GM12865 (cell line): Measurements from ENCODE around the gene DPH3.

Experiments used
- DNase-seq: peaks from one replicate; pipeline ENCODE4 v3.0.0; 2010; ENCODE audit warnings: low read depth
- H3K4me3 ChIP-seq: 2 replicates; pipeline ENCODE4 v1.5.1; 2011; ENCODE audit warnings: mild to moderate bottlenecking, low read depth, low read length, control low read depth
- TF ChIP-seq, protein P1 (sequence below): IDR thresholded peaks from 2 replicates; pipeline ENCODE4 v1.5.1; 2011; ENCODE audit warnings: low read length, control low read depth, low read depth, inconsistent platforms; ENCODE audit not compliant: insufficient read depth; ENCODE audit errors: missing control alignments

The DPH3 gene

DNA sequence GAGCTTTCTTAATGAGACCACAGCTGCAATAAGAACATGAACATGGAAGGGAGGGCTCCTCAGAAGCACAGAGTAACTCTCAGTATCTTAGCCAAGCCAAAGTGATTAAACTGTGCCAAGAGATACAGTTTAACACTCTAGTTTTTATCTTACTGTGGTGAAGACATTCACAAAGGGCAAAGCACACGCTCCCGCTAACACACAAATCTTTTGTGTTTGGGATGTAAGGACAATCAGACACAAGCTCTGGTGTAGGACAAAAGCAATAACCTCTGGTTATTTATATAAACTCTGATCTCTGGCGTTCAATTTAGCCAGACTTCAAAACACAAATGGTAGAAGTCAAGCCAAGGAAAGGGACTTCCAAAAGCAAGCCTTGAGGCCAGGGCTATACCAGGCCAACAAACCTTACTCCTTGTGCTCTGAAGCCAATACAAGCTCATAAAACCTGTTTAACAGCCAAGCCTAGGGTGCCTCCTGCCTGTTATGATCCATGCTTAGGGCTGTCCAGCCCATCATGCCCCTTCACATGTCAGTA is 27.8 kb downstream of the DPH3 start:
- no peak for DNase-seq
- TF ChIP-seq, protein P1, sequence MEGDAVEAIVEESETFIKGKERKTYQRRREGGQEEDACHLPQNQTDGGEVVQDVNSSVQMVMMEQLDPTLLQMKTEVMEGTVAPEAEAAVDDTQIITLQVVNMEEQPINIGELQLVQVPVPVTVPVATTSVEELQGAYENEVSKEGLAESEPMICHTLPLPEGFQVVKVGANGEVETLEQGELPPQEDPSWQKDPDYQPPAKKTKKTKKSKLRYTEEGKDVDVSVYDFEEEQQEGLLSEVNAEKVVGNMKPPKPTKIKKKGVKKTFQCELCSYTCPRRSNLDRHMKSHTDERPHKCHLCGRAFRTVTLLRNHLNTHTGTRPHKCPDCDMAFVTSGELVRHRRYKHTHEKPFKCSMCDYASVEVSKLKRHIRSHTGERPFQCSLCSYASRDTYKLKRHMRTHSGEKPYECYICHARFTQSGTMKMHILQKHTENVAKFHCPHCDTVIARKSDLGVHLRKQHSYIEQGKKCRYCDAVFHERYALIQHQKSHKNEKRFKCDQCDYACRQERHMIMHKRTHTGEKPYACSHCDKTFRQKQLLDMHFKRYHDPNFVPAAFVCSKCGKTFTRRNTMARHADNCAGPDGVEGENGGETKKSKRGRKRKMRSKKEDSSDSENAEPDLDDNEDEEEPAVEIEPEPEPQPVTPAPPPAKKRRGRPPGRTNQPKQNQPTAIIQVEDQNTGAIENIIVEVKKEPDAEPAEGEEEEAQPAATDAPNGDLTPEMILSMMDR = no peak
- H3K4me3 ChIP-seq = no peak overlapping the region

DNA sequence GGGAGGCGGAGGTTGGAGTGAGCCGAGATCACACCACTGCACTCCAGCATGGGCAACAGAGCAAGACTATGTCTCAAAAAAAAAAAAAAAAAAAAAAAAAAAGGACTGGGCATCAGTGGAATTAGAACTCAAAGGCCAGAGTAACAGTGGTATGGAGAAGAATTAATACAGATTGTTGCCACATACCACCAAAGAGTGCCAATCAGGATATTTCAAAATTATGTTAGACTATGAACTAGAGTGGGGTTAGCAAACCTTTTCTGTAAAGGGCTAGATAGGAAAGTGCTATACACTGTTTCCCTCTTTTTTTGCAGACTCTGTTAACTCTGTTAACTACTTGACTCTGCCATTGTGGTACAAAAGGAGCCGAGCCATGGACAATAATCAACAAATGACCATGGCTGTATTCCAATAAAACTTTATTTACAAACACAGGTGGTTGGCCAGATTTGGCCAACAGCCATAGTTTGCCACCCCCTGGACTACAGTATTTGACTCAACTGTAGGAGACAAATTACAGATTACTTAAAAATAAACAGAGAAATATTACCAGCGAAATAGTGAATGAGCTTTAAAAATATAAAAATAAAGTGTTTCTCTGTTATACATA is 28.6 kb downstream of the DPH3 start:
- TF ChIP-seq, protein P1 = no peak
- no peak overlapping the region for H3K4me3 ChIP-seq
- no peak for DNase-seq

DNA sequence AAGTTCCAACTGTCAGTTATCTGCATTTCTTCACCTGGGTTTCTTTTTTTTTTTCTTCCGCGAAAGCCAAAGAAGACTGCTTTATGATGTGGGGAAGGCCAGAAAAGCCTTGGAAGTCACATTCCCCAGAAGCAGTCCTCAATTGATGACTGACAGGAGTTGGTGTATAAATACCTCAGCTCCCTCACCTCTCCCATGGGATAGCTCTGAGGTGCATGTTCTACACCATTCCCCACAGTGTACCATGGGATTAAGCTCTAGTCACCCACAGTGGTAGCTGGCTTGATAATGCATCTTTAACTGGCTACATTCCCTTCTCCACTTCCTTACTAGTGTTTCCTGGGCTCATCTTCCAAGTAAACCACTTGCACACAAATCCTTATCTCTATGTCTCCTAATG is 30.5 kb downstream of the DPH3 start:
- no peak for DNase-seq

DNA sequence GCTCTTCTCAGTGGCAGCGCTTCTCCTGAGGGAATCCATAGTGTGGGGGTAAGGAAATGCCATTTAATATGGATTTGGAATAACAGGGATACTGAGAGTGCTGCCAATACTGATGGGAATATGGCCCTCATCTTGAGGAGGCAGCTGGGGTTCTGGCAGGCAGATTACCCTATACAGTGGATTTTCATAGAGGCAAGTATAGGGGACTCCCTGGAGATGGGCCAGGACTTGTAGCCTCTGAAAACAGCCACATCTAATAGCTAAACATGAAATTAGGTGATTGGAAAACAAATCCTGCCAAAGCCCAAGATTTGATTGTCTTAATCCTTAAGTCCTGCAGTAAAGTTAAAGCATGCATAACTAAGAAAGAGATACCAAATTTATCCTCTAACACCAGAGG is 30.9 kb downstream of the DPH3 start:
- TF ChIP-seq, protein P1 = no peak
- DNase-seq = no peak
- no peak overlapping the region for H3K4me3 ChIP-seq

More for the DNA sequence above, 30.5 kb downstream of the DPH3 start:
- no peak overlapping the region for H3K4me3 ChIP-seq
- TF ChIP-seq, protein P1 = no peak

DNA sequence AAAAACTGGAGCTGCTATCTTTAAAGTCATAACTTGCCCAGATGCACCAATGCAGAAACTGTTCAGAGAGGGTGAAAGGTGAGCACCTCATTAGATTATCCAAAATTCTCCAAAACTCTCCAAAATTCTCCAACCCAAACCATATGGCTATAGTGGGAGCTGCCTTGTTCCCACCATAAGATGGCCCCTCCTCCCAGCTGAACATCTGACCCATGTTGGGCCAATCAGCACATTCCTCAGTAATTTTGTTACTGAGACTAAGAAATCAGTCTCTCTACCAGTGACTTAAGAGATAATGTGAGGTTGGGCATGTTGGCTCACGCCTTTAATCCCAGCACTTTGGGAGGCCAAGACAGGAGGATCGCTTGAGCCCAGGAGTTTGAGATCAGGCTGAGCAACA is 32.8 kb downstream of the DPH3 start:
- TF ChIP-seq, protein P1 = no peak
- DNase-seq = no peak
- H3K4me3 ChIP-seq = no peak overlapping the region

DNA sequence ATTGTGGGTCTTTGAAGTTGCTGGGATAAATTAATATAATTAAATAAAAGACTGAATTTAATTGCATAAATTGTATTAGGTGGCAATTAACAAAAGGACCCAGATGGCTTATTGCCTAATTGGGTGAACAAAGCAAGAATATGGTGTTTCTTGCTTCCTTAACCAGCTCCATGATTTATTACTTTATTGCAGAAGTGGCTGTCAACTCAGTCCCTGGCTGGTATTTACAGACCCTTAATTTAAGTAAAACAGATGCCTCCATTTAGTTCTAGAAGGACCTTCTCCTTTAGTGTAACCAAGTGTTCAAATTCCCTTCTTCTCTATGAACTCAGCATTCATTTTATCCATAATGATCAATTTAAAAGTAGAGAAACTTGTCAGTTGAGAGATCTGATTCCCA is 35.1 kb downstream of the DPH3 start:
- no peak for DNase-seq
- no peak overlapping the region for H3K4me3 ChIP-seq
- TF ChIP-seq, protein P1 = no peak

DNA sequence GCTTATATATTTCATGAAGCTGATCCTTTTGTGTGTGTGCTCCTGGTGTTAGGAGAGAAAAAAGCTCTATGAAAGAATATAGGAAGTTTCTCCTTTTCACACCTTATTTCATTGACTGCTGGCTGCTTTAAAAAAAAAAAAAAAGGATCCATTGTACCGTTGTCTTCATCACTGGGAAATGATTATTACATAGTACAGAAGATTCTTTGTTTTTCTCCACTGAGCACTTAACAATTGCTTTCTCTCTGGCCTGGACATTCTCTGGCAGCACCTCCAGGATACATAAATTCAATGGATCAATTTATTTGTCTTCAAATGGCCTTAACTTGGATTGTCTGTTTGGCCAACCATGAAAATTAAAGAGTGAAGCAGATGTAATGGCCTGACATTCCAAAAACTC is 37.2 kb downstream of the DPH3 start:
- TF ChIP-seq, protein P1 = no peak

More for the DNA sequence above, 37.2 kb downstream of the DPH3 start:
- no peak overlapping the region for H3K4me3 ChIP-seq
- no peak for DNase-seq
